NT2/D1 (cell line): ENCODE measurements around the gene RABEP1.

Experiments used
- DNase-seq: peaks from one replicate; pipeline ENCODE4 v3.0.0-alpha.2; 2011; ENCODE audit warnings: low read depth, low spot score
- H3K27me3 ChIP-seq: 2 replicates; pipeline ENCODE4 v1.6.0; 2011; ENCODE audit warnings: mild to moderate bottlenecking; ENCODE audit not compliant: insufficient read length, insufficient read depth
- H3K36me3 ChIP-seq: 2 replicates; pipeline ENCODE4 v1.6.1; 2011; ENCODE audit warnings: mild to moderate bottlenecking, low read length, mixed read lengths; ENCODE audit not compliant: insufficient read depth, insufficient read length
- H3K4me1 ChIP-seq: 2 replicates; pipeline ENCODE4 v1.5.1; 2011; ENCODE audit not compliant: insufficient read depth, insufficient read length
- H3K4me3 ChIP-seq: 2 replicates; pipeline ENCODE4 v1.5.1; 2011; ENCODE audit warnings: low read depth; ENCODE audit not compliant: insufficient read length
- H3K9ac ChIP-seq: 2 replicates; pipeline ENCODE4 v1.6.0; 2011; ENCODE audit warnings: low read depth; ENCODE audit not compliant: insufficient read length
- H3K9me3 ChIP-seq: 2 replicates; pipeline ENCODE4 v1.5.1; 2011; ENCODE audit warnings: mild to moderate bottlenecking, low read length; ENCODE audit not compliant: insufficient read depth
- SUZ12 ChIP-seq: IDR thresholded peaks from 2 replicates; pipeline ENCODE4 v1.6.1; 2011; ENCODE audit not compliant: insufficient read length, insufficient read depth; ENCODE audit errors: extremely low read depth
- YY1 ChIP-seq: IDR thresholded peaks from 2 replicates; pipeline ENCODE4 v1.6.1; 2011; ENCODE audit not compliant: insufficient read length, insufficient read depth
- ZNF274 ChIP-seq: IDR thresholded peaks from 2 replicates; pipeline ENCODE4 v1.6.1; 2011; ENCODE audit warnings: mild to moderate bottlenecking, low read depth, low read length

RABEP1 gene

DNA sequence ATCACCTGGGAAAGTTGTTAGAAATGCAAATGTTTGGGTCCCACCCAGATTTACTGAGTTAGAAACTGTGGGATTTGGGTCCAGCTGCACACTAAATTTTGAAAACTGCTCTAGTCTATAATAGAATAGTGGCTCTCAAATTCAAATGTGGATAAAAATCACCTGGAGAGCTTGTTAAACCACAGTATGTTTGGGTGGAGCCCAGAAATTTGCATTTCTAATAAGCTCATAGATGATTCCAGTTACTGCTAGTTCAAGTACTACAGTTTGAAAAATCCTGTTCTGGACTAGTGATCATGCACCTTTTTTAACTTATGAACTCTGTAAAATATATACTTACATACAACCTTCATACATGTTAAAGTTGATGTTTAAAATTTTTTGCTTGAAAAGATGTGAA is 27.8 kb downstream of the RABEP1 start:
- Histone ChIP-seq H3K36me3 (peaks cover 11% of the 10 kb centered on the region), H3K4me3 (no peak overlapping the region), H3K9ac (no peak overlapping the region), H3K4me1 (no peaks in the 10 kb centered on the region), H3K9me3 (no peaks in the 10 kb centered on the region), H3K27me3 (no peaks in the 10 kb centered on the region)
- TF ChIP-seq SUZ12 (no peak), YY1 (no peak), ZNF274 (no peak)
- DNase-seq: no peak

DNA sequence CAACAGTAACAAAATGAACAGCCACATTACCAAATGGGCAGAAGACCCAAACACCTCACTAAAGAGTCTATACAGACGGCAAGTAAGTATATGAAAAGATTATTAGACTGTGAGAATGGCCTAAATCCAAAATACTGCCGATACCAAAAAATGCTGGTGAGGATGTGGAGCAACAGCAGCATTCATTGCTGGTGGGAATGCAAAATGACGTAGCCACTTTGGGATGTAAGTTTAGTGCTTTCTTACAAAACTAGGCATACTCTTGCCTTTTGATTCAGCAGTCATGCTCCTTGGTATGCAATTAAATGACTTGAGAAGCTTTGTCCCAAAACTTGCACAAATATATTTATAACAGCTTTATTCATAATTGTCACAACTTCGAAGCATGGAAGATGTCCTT is 43.8 kb downstream of the RABEP1 start:
- H3K36me3 ChIP-seq: no peaks in the 10 kb centered on the region
- H3K9me3 ChIP-seq: no peaks in the 10 kb centered on the region
- no peak overlapping the region for H3K9ac ChIP-seq
- no peaks in the 10 kb centered on the region for H3K27me3 ChIP-seq
- no peak overlapping the region for H3K4me3 ChIP-seq
- DNase-seq: no peak
- TF ChIP-seq ZNF274 (no peak), YY1 (no peak), SUZ12 (no peak)
- no peaks in the 10 kb centered on the region for H3K4me1 ChIP-seq

DNA sequence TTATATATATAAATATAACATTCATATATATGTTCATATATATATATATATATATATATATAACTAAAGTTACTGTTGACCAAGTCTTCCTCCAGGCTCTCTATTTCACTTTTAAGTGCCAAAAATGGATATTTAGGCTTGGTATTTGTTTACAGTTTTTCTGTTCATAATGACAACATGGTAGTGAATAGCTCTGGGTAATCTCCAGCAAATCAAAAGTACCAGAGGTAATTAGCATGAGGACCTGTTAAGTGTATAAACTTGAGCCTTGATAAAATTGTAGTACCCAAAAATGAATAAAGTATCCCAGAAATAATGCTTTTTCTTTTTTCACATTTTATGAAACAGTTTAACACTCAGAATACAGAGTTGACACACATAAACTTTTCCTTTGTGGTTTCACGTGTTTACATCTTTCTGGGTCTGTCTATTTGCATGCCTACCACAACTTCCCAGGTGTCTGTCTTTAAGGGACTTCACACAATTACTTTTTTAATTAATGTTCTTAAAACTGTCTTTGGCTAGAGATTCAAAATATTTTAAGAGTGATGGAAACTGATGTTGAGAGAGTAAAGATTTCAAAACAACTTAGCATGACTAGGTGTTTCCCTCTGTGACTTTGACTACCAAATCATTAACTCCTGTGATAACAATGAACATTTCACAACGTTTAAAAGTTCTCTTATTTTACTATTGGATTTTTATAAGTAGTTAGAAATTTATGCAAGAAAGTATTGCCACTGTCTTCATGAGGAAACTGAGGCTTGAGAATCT is 47.9 kb downstream of the RABEP1 start:
- H3K4me1 ChIP-seq: no peaks in the 10 kb centered on the region
- no peak for DNase-seq
- no peak for TF ChIP-seq YY1
- no peak for TF ChIP-seq ZNF274
- TF ChIP-seq SUZ12: no peak
- no peaks in the 10 kb centered on the region for H3K27me3 ChIP-seq
- peaks cover 16% of the 10 kb centered on the region for H3K36me3 ChIP-seq
- H3K9me3 ChIP-seq: no peaks in the 10 kb centered on the region
- H3K4me3 ChIP-seq: no peak overlapping the region
- H3K9ac ChIP-seq: no peak overlapping the region

DNA sequence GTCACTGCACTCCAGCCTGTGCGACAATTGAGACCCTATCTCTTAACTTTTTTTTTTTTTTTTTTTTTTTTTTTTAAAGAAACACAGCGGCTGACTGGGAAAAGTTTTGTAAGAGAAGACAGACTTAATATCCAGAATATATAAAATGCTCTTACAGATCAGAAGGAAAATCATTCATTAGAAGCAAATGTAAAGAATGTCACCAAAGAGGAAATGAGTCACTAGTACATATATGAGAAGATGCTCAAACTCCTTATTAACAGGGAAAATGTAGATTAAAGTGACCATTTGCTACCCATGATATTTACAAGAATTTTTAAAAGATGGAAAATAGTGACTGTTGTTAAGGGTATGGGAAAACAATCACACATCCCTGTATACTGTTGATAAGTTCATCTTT is 48.9 kb downstream of the RABEP1 start:
- Histone ChIP-seq H3K4me3 (no peak overlapping the region), H3K36me3 (peaks cover 16% of the 10 kb centered on the region), H3K4me1 (no peaks in the 10 kb centered on the region), H3K9me3 (no peaks in the 10 kb centered on the region), H3K9ac (no peak overlapping the region), H3K27me3 (no peaks in the 10 kb centered on the region)
- TF ChIP-seq YY1 (no peak), ZNF274 (no peak), SUZ12 (no peak)
- no peak for DNase-seq

DNA sequence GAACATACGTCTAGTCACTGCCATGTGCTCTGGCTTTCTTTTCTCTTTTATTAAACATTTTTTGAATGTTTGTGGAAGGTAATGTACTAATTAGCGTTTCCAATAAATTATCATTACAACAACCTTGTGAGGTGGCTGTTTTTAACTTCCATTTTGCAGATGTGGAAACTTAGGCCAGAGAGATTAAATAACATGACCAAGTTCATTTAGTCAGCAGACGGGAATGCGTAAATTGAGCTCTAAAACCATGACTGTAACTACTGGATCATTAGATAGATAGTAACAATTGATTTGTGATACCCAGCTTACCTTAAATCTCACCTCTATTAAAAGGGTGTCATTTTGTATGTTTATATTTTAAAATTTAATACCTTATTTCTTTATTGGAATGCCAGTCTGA is 49.4 kb downstream of the RABEP1 start:
- TF ChIP-seq ZNF274: no peak
- TF ChIP-seq SUZ12: no peak
- TF ChIP-seq YY1: no peak
- peaks cover 16% of the 10 kb centered on the region for H3K36me3 ChIP-seq
- DNase-seq: no peak
- no peaks in the 10 kb centered on the region for H3K9me3 ChIP-seq
- H3K4me1 ChIP-seq: no peaks in the 10 kb centered on the region
- no peaks in the 10 kb centered on the region for H3K27me3 ChIP-seq
- no peak overlapping the region for H3K4me3 ChIP-seq
- no peak overlapping the region for H3K9ac ChIP-seq

DNA sequence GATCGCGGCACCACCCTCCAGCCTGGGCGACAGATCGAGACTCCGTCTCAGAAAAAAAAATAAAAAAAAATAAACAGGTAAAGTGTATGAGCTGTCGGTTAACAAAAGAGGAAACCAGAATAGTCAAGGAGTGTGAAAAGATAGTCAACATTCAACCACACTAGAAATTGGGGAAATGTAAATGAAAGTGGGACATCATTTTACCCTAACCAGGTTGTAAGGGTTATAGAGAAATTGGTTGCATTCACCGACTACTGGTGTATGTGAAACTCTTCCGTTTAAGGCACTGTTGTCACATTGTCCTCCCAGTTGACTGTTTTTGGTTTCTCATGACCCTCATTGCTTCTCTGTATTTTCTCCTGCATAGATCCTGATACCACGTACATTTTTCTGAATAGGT is 62.8 kb downstream of the RABEP1 start:
- H3K4me1 ChIP-seq: no peaks in the 10 kb centered on the region
- no peaks in the 10 kb centered on the region for H3K9me3 ChIP-seq
- no peaks in the 10 kb centered on the region for H3K27me3 ChIP-seq
- TF ChIP-seq ZNF274 (no peak), SUZ12 (no peak), YY1 (no peak)
- H3K36me3 ChIP-seq: peaks cover 13% of the 10 kb centered on the region
- no peak overlapping the region for H3K4me3 ChIP-seq
- H3K9ac ChIP-seq: no peak overlapping the region
- no peak for DNase-seq

DNA sequence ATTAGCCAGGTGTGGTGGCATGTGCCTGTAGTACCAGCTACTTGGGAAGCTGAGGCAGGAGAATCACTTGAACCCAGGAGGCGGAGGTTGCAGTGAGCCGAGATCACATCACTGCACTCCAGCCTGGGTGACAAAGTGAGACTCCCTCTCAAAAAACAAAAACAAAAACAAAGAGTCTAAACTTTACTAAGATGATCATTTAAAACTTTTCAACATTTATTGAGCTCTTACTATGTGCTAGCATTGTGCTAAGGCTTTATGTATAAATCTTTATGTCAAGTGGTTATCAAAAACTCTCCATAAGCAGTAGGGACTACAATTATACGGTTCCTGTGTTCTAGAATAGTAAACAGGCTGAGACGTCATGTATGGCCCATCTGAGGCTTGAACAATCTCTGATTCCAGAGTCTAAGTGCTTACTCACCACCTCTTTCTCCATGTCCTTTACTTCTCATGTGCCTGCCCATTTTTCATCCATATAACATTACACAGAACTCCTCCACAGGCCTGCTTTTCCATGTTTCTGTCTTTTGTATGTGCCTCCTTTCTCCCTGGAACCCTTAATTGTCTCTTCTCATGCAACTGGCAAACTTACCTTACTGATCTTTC is 70.7 kb downstream of the RABEP1 start:
- no peak overlapping the region for H3K4me3 ChIP-seq
- no peaks in the 10 kb centered on the region for H3K27me3 ChIP-seq
- H3K9ac ChIP-seq: no peak overlapping the region
- no peaks in the 10 kb centered on the region for H3K4me1 ChIP-seq
- no peaks in the 10 kb centered on the region for H3K9me3 ChIP-seq
- peaks cover 51% of the 10 kb centered on the region for H3K36me3 ChIP-seq
- no peak for DNase-seq
- TF ChIP-seq YY1 (no peak), SUZ12 (no peak), ZNF274 (no peak)
